ENCODE results near the gene CXADR.

Gene CXADR

GRCh38 chr21:17488620-17489019 is 24.2 kb upstream of the CXADR start:
- no peak for TF ChIP-seq ZFP30 (CRISPR knock-in tag; IDR thresholded peaks at IDR 0.05)
- no peak for TF ChIP-seq ESRRG (CRISPR knock-in tag; IDR thresholded peaks at IDR 0.05)
- TF ChIP-seq SNAI2 (CRISPR knock-in tag; IDR thresholded peaks at IDR 0.05) = no peak
- ATAC-seq = no peak

GRCh38 chr21:17489565-17489964 is 23.3 kb upstream of the CXADR start:
- peak; percentile 65 for ATAC-seq

GRCh38 chr21:17491716-17492414 is 21.0 kb upstream of the CXADR start:
- ATAC-seq = peak; percentile 94
- TF ChIP-seq TCF4 (CRISPR knock-in tag; IDR thresholded peaks at IDR 0.05; ENCODE audit: borderline replicate concordance) (no peak), RARB (CRISPR knock-in tag; IDR thresholded peaks at IDR 0.05) (no peak), ZNF8 (CRISPR knock-in tag; IDR thresholded peaks at IDR 0.05) (no peak), BACH2 (CRISPR knock-in tag; IDR thresholded peaks at IDR 0.05; ENCODE audit: borderline replicate concordance) (no peak), ISL1 (CRISPR knock-in tag; IDR thresholded peaks at IDR 0.05) (peak; percentile 17; the same call in 1 of the 2 replicates), ZFP3 (CRISPR knock-in tag; IDR thresholded peaks at IDR 0.05) (no peak)

- peak; percentile 24 for ATAC-seq
- TF ChIP-seq ISL1 (CRISPR knock-in tag; IDR thresholded peaks at IDR 0.05) (0 out of 2 replicates have a peak, but pooled peaks have one; percentile 2), TCF4 (CRISPR knock-in tag; IDR thresholded peaks at IDR 0.05; ENCODE audit: borderline replicate concordance) (no peak)
Observed at GRCh38 chr21:17492415-17493168, 20.3 kb upstream of the CXADR start.

- no peak for ATAC-seq
- TF ChIP-seq CSDC2 (CRISPR knock-in tag; IDR thresholded peaks at IDR 0.05) (no peak), ISL1 (CRISPR knock-in tag; IDR thresholded peaks at IDR 0.05) (no peak), ZNF70 (CRISPR knock-in tag; IDR thresholded peaks at IDR 0.05) (no peak)
Observed at GRCh38 chr21:17494051-17494450, 18.8 kb upstream of the CXADR start.

GRCh38 chr21:17495680-17496079 is 17.2 kb upstream of the CXADR start:
- ATAC-seq = no peak
- TF ChIP-seq ISL1 (CRISPR knock-in tag; IDR thresholded peaks at IDR 0.05) = peak; percentile 16; the same call in 1 of the 2 replicates
- no peak for TF ChIP-seq ESRRG (CRISPR knock-in tag; IDR thresholded peaks at IDR 0.05)
- no peak for TF ChIP-seq CREB5 (CRISPR knock-in tag; IDR thresholded peaks at IDR 0.05; ENCODE audit: low read depth)
- TF ChIP-seq ARNTL (CRISPR knock-in tag; IDR thresholded peaks at IDR 0.05; ENCODE audit: borderline replicate concordance, low read depth) = no peak
- no peak for TF ChIP-seq TSHZ2 (CRISPR knock-in tag; IDR thresholded peaks at IDR 0.05)
- 0 out of 2 replicates have a peak, but pooled peaks have one; percentile 40 for TF ChIP-seq SNAI2 (CRISPR knock-in tag; IDR thresholded peaks at IDR 0.05)

GRCh38 chr21:17497316-17497715 is 15.5 kb upstream of the CXADR start:
- TF ChIP-seq CSDC2 (CRISPR knock-in tag; IDR thresholded peaks at IDR 0.05) (no peak), CREB5 (CRISPR knock-in tag; IDR thresholded peaks at IDR 0.05; ENCODE audit: low read depth) (no peak), OSR1 (CRISPR knock-in tag; IDR thresholded peaks at IDR 0.05) (no peak), TCF4 (CRISPR knock-in tag; IDR thresholded peaks at IDR 0.05; ENCODE audit: borderline replicate concordance) (no peak), BACH2 (CRISPR knock-in tag; IDR thresholded peaks at IDR 0.05; ENCODE audit: borderline replicate concordance) (no peak), ZC3H10 (CRISPR knock-in tag; IDR thresholded peaks at IDR 0.05) (no peak), ZFP3 (CRISPR knock-in tag; IDR thresholded peaks at IDR 0.05) (no peak), TOX (CRISPR knock-in tag; IDR thresholded peaks at IDR 0.05; ENCODE audit: borderline replicate concordance) (no peak), PATZ1 (CRISPR knock-in tag; IDR thresholded peaks at IDR 0.05; ENCODE audit: borderline replicate concordance) (no peak), ISL1 (CRISPR knock-in tag; IDR thresholded peaks at IDR 0.05) (no peak), ZNF70 (CRISPR knock-in tag; IDR thresholded peaks at IDR 0.05) (no peak), SNAI2 (CRISPR knock-in tag; IDR thresholded peaks at IDR 0.05) (no peak), TSHZ2 (CRISPR knock-in tag; IDR thresholded peaks at IDR 0.05) (no peak), RARB (CRISPR knock-in tag; IDR thresholded peaks at IDR 0.05) (no peak)
- no peak for ATAC-seq
